PC-9 (cell line): ENCODE data around the gene FBP2. TPM values are rescaled to one million over a fixed set of nuclear protein-coding genes. Genes with fewer than 3 reads are reported as not detected.
A peak's percentile ranks its signal among the peaks of the same experiment; 100 is the strongest.

Source experiments
- BruUV-seq: library from RNA; stranded (reverse); fragments of 400-500 nt; replicated peaks from 2 replicates; lab custom pipeline; 2021; lab: Mats Ljungman, UMichigan
- CTCF ChIA-PET: fragments of 300-600 bp; sonication (Branson Sonifier 250); formaldehyde crosslinking; loops from one replicate; lab custom pipeline; 2022; ENCODE audit warnings: antibody characterized with exemption; lab: Charles Lee
- POLR2A ChIA-PET: fragments of 300-600 bp; sonication (Branson Sonifier 250); formaldehyde crosslinking; loops from one replicate; lab custom pipeline; 2022; ENCODE audit warnings: antibody characterized with exemption; ENCODE audit not compliant: unreplicated experiment; lab: Charles Lee
- DNase-seq, 2 experiments: peaks; one replicate each; pipeline versions ENCODE4 v3.0.0 to v3.0.0-alpha.2; 2015 to 2022; ENCODE audit warnings: mixed read lengths in 1 of 2
- H2AFZ ChIP-seq: fragments of 200-600 bp; sonication (generic); 2 replicates; pipeline ENCODE4 v1.8.1; 2017; ENCODE audit warnings: antibody characterized with exemption
- H3F3A ChIP-seq: fragments of 200-600 bp; sonication (generic); 2 replicates; pipeline ENCODE4 v1.8.1; 2017; ENCODE audit warnings: antibody characterized with exemption, mild to moderate bottlenecking, low read depth; ENCODE audit not compliant: insufficient read depth
- H3K27ac ChIP-seq: fragments of 200-600 bp; sonication (generic); 2 replicates; pipeline ENCODE4 v1.6.1; 2016; ENCODE audit warnings: mixed run types
- H3K27me3 ChIP-seq: fragments of 200-600 bp; sonication (generic); 2 replicates; pipeline ENCODE4 v1.6.1; 2016; ENCODE audit warnings: low read depth, mixed run types; ENCODE audit not compliant: insufficient read depth
- H3K36me3 ChIP-seq: fragments of 200-600 bp; sonication (generic); 2 replicates; pipeline ENCODE4 v1.6.1; 2016; ENCODE audit warnings: low read depth, mixed run types
- H3K4me1 ChIP-seq: fragments of 200-600 bp; sonication (generic); replicated peaks from 2 replicates; pipeline ENCODE4 v1.6.1; 2016; ENCODE audit warnings: mixed run types; ENCODE audit not compliant: insufficient read depth
- H3K4me2 ChIP-seq: fragments of 200-600 bp; sonication (generic); 2 replicates; pipeline ENCODE4 v1.6.1; 2017; ENCODE audit warnings: mixed run types
- H3K4me3 ChIP-seq: fragments of 200-600 bp; sonication (generic); 2 replicates; pipeline ENCODE4 v1.6.1; 2016; ENCODE audit warnings: mixed run types
- H3K79me2 ChIP-seq: fragments of 200-600 bp; sonication (generic); 2 replicates; pipeline ENCODE4 v1.6.1; 2017; ENCODE audit warnings: low read depth, mixed run types
- H3K9me2 ChIP-seq: fragments of 200-600 bp; sonication (generic); 2 replicates; pipeline ENCODE4 v1.8.1; 2017; ENCODE audit warnings: mild to moderate bottlenecking; ENCODE audit not compliant: insufficient read depth
- H3K9me3 ChIP-seq: fragments of 200-600 bp; sonication (generic); 2 replicates; pipeline ENCODE4 v1.8.1; 2016; ENCODE audit warnings: low read depth; ENCODE audit not compliant: insufficient read depth
- H4K20me1 ChIP-seq: fragments of 200-600 bp; sonication (generic); 2 replicates; pipeline ENCODE4 v1.8.1; 2017; ENCODE audit not compliant: insufficient read depth
- CTCF ChIP-seq: fragments of 200-600 bp; sonication (generic); conservative IDR thresholded peaks from 2 replicates; pipeline ENCODE4 v1.6.1; 2017; ENCODE audit warnings: mixed run types, antibody characterized with exemption, mild to moderate bottlenecking, moderate library complexity
- EZH2 ChIP-seq: fragments of 200-600 bp; sonication (generic); IDR thresholded peaks from 2 replicates; pipeline ENCODE4 v1.8.0; 2017; ENCODE audit warnings: antibody characterized with exemption, low read depth
- intact Hi-C: fragments of 100-400 bp; cut with micrococcal nuclease; formaldehyde crosslinking; loops from one replicate; pipeline ENCODE4 v1.10.0; 2022; ENCODE audit not compliant: unreplicated experiment
- total RNA-seq: library from RNA; stranded (reverse); gene quantifications from 2 replicates; pipeline ENCODE4 v1.2.3, GENCODE V29; 2021

The FBP2 gene
- total RNA-seq, 1 experiment from 2014 or later = not detected

GRCh38 chr9:94639999-94640376, 46.4 kb upstream of the FBP2 start:
- ChIA-PET POLR2A (interaction anchor here (0.7 to 1.9 kb wide), 3 partner anchors 9 to 26 kb away, joined by 6 to 18 read pairs (median 12); no protein-coding TSS in a partner anchor), CTCF (interaction anchor here (0.7 to 1.2 kb wide), 3 partner anchors 29 to 456 kb away, joined by 4 to 7 read pairs (median 7); no protein-coding TSS in a partner anchor)
- H3K36me3 ChIP-seq = peaks cover 14% of the 10 kb centered on the region; the same call in 1 of the 2 replicates
- peak overlapping the region; percentile 73 for H2AFZ ChIP-seq
- H3K79me2 ChIP-seq = peaks cover 58% of the 10 kb centered on the region
- peaks cover 27% of the 10 kb centered on the region for H3F3A ChIP-seq
- DNase-seq = peak; percentile 41 to 85
- H3K9me3 ChIP-seq = no peaks in the 10 kb centered on the region
- no peaks in the 10 kb centered on the region for H3K9me2 ChIP-seq
- H3K27ac ChIP-seq = peak overlapping the region; percentile 84
- peaks cover 55% of the 10 kb centered on the region for H3K4me1 ChIP-seq
- no TSS peak for BruUV-seq
- intact Hi-C loops = loop anchor here (10.0 kb wide), 1 partner anchor 85 kb away; the partner anchor contains the start of gene AOPEP
- peak overlapping the region; percentile 91 for H3K4me2 ChIP-seq
- no peak for TF ChIP-seq EZH2
- no peak for TF ChIP-seq CTCF
- H4K20me1 ChIP-seq = no peaks in the 10 kb centered on the region
- no peaks in the 10 kb centered on the region for H3K27me3 ChIP-seq
- peak overlapping the region; percentile 76 for H3K4me3 ChIP-seq

GRCh38 chr9:94639061-94639998, 45.7 kb upstream of the FBP2 start, which contains the start of gene FBP1:
FBP1 (minus strand) TSS chr9:94639518; CDS start chr9:94639310, 208 bp downstream.
- H3K4me3 ChIP-seq = peak within 1 kb of the TSS; percentile 76
- TF ChIP-seq EZH2 (no peak), CTCF (no peak)

More at GRCh38 chr9:94639061-94639998, 45.7 kb upstream of the FBP2 start, which contains the start of gene FBP1:
- H2AFZ ChIP-seq = peak within 1 kb of the TSS; percentile 73
- peaks cover 64% of the 10 kb centered on the region for H3K79me2 ChIP-seq
- no peaks in the 10 kb centered on the region for H3K27me3 ChIP-seq
- no peaks in the 10 kb centered on the region for H3K9me2 ChIP-seq
- H3K9me3 ChIP-seq = no peaks in the 10 kb centered on the region
- DNase-seq = peak; percentile 44 to 60
- peaks cover 27% of the 10 kb centered on the region for H3F3A ChIP-seq
- H3K27ac ChIP-seq = peak within 1 kb of the TSS; percentile 84
- H3K4me2 ChIP-seq = peak within 1 kb of the TSS; percentile 91
- ChIA-PET CTCF (interaction anchor here (0.5 to 1.2 kb wide), 5 partner anchors 11 to 487 kb away, joined by 3 to 7 read pairs (median 5); no protein-coding TSS in a partner anchor), POLR2A (interaction anchor here (0.7 to 1.9 kb wide), 3 partner anchors 10 to 27 kb away, joined by 6 to 18 read pairs (median 12); no protein-coding TSS in a partner anchor)
- intact Hi-C loops = no loop called here
- no peaks in the 10 kb centered on the region for H4K20me1 ChIP-seq
- H3K36me3 ChIP-seq = peaks cover 15% of the 10 kb centered on the region; the same call in 1 of the 2 replicates
- H3K4me1 ChIP-seq = peaks cover 49% of the 10 kb centered on the region
- BruUV-seq = TSS peak; percentile 6
